Hepatocyte (in vitro differentiated cells): ENCODE results near the gene S100A7A. TPM values are rescaled to one million over a fixed set of nuclear protein-coding genes. Genes with fewer than 3 reads are reported as not detected.

Experiments
- DNase-seq: peaks from one replicate; pipeline ENCODE4 v3.0.0-alpha.2; 2016; ENCODE audit warnings: low spot score
- H2AFZ ChIP-seq: fragments of 200-600 bp; sonication (generic); 2 replicates; pipeline ENCODE4 v1.6.0; 2016; ENCODE audit warnings: antibody characterized with exemption, mild to moderate bottlenecking
- H3K27ac ChIP-seq: fragments of 200-600 bp; sonication (generic); 2 replicates; pipeline ENCODE4 v1.5.1; 2016; ENCODE audit warnings: mild to moderate bottlenecking
- H3K27me3 ChIP-seq: fragments of 200-600 bp; sonication (generic); 2 replicates; pipeline ENCODE4 v1.6.1; 2016
- H3K36me3 ChIP-seq: fragments of 200-600 bp; sonication (generic); replicated peaks from 2 replicates; pipeline ENCODE4 v1.5.1; 2016; ENCODE audit warnings: low read depth; ENCODE audit not compliant: insufficient read depth
- H3K4me1 ChIP-seq: fragments of 200-600 bp; sonication (generic); 2 replicates; pipeline ENCODE4 v1.5.1; 2016; ENCODE audit warnings: mild to moderate bottlenecking, moderate library complexity; ENCODE audit not compliant: insufficient read depth
- H3K4me2 ChIP-seq: fragments of 200-600 bp; sonication (generic); 2 replicates; pipeline ENCODE4 v1.6.0; 2016
- H3K4me3 ChIP-seq: fragments of 200-600 bp; sonication (generic); 2 replicates; pipeline ENCODE4 v1.5.1; 2016; ENCODE audit warnings: mild to moderate bottlenecking
- H3K79me2 ChIP-seq: fragments of 200-600 bp; sonication (generic); 2 replicates; pipeline ENCODE4 v1.6.0; 2017; ENCODE audit warnings: mild to moderate bottlenecking
- H3K9me2 ChIP-seq: fragments of 200-600 bp; sonication (generic); replicated peaks from 2 replicates; pipeline ENCODE4 v1.6.0; 2017; ENCODE audit warnings: mild to moderate bottlenecking; ENCODE audit not compliant: insufficient read depth
- H3K9me3 ChIP-seq: fragments of 200-600 bp; sonication (generic); 2 replicates; pipeline ENCODE4 v1.5.1; 2016; ENCODE audit warnings: low read depth, mild to moderate bottlenecking
- H4K20me1 ChIP-seq: fragments of 200-600 bp; sonication (generic); 2 replicates; pipeline ENCODE4 v1.6.0; 2016; ENCODE audit warnings: mild to moderate bottlenecking; ENCODE audit not compliant: insufficient read depth, poor library complexity, severe bottlenecking
- EZH2 ChIP-seq: fragments of 200-600 bp; sonication (generic); IDR thresholded peaks from 2 replicates; pipeline ENCODE4 v1.6.1; 2016; ENCODE audit warnings: antibody characterized with exemption, mild to moderate bottlenecking, borderline replicate concordance
- EZH2phosphoT487 ChIP-seq: fragments of 200-600 bp; sonication (generic); IDR thresholded peaks from one replicate; pipeline ENCODE4 v1.6.1; 2018; ENCODE audit warnings: antibody characterized with exemption, mild to moderate bottlenecking, low read depth, moderate library complexity; ENCODE audit not compliant: unreplicated experiment, severe bottlenecking
- WGBS: methylation state at CpG from one replicate; pipeline ENCODE4 v1.1.6; 2016; ENCODE audit warnings: low lambda C conversion rate; ENCODE audit errors: missing lambda C conversion rate; 5-methylcytosine and 5-hydroxymethylcytosine counted together
- polyA plus RNA-seq: library from polyadenylated mRNA; unstranded; fragments of >200 nt; fragmentation: Nextera tagmentation; extraction: Ambion mirVana; gene quantifications from 2 replicates; pipeline ENCODE4 v1.2.1, GENCODE V29; 2016
- small RNA-seq: library from RNA; depleted of rRNA; stranded (forward); fragments of <200 nt; gene quantifications from one replicate; pipeline ENCODE3, GENCODE V24; 2014
- total RNA-seq: library from RNA; depleted of rRNA; stranded (reverse); fragments of >200 nt; gene quantifications from 2 replicates; pipeline ENCODE4 v1.2.3, GENCODE V29; 2014
- TF ChIP-seq, protein P1 (sequence below): fragments of 200-600 bp; sonication (generic); IDR thresholded peaks from 2 replicates; pipeline ENCODE4 v1.5.1; 2016; ENCODE audit warnings: antibody characterized with exemption, mild to moderate bottlenecking; ENCODE audit not compliant: poor library complexity

The S100A7A gene
- total and polyA plus RNA-seq, 2 experiments from 2014 or later: not detected

DNA sequence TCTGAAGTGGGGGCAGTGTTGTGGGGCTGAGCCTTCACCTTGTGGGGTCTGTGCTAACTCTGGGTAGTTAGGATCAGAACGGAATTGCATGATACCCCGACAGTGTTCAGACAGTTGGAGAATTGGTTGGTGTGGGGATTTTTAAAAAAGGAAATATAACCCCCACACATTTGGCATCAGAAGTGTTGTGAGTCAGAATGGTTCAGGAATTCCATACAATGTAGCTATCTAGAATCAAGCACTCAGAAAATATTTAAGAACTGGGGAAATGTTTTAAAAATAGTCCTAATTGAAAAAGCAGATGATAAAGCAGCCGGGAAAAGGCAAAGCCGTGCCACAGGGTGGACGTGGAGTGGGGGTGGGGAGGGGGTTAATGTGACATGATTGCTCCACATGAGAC is 50.6 kb downstream of the S100A7A start:
- DNase-seq: no peak
- TF ChIP-seq, protein P1, sequence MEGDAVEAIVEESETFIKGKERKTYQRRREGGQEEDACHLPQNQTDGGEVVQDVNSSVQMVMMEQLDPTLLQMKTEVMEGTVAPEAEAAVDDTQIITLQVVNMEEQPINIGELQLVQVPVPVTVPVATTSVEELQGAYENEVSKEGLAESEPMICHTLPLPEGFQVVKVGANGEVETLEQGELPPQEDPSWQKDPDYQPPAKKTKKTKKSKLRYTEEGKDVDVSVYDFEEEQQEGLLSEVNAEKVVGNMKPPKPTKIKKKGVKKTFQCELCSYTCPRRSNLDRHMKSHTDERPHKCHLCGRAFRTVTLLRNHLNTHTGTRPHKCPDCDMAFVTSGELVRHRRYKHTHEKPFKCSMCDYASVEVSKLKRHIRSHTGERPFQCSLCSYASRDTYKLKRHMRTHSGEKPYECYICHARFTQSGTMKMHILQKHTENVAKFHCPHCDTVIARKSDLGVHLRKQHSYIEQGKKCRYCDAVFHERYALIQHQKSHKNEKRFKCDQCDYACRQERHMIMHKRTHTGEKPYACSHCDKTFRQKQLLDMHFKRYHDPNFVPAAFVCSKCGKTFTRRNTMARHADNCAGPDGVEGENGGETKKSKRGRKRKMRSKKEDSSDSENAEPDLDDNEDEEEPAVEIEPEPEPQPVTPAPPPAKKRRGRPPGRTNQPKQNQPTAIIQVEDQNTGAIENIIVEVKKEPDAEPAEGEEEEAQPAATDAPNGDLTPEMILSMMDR: no peak
- no peak for TF ChIP-seq EZH2
- TF ChIP-seq EZH2phosphoT487: no peak
- H3K27ac ChIP-seq: no peak overlapping the region
- no peaks in the 10 kb centered on the region for H3K79me2 ChIP-seq
- 81% methylated on average over 5 of the region's 5 CpGs for WGBS
- H3K27me3 ChIP-seq: no peaks in the 10 kb centered on the region
- no peaks in the 10 kb centered on the region for H3K36me3 ChIP-seq
- H3K9me2 ChIP-seq: no peaks in the 10 kb centered on the region
- no peak overlapping the region for H2AFZ ChIP-seq
- no peak overlapping the region for H3K4me2 ChIP-seq
- H4K20me1 ChIP-seq: no peaks in the 10 kb centered on the region
- no peak overlapping the region for H3K4me3 ChIP-seq
- no peaks in the 10 kb centered on the region for H3K4me1 ChIP-seq
- H3K9me3 ChIP-seq: no peaks in the 10 kb centered on the region

DNA sequence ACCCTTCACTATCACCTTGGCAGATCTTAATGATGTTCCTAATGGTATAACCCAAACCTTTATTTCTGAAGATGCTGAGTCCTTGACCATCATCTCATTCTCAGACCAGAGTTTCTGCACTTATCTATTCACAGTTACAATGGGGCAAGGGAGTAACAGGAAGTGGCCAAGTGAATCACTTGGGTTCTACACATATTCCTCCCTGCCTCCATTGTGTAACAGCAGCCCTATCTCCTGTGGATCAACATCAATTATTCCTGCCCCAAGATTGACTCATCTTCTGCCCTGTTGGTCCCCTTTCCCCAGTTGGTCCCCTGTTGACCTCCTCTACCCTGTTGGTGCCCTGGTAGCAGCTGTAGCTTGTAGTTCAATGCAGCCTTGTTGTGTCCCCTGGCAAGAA is 54.4 kb downstream of the S100A7A start:
- no peaks in the 10 kb centered on the region for H3K9me3 ChIP-seq
- no peaks in the 10 kb centered on the region for H3K36me3 ChIP-seq
- no peak for DNase-seq
- H4K20me1 ChIP-seq: no peaks in the 10 kb centered on the region
- H2AFZ ChIP-seq: no peak overlapping the region
- no peaks in the 10 kb centered on the region for H3K9me2 ChIP-seq
- H3K4me1 ChIP-seq: no peaks in the 10 kb centered on the region
- no peaks in the 10 kb centered on the region for H3K79me2 ChIP-seq
- no peak overlapping the region for H3K4me3 ChIP-seq
- no peak for TF ChIP-seq EZH2phosphoT487
- TF ChIP-seq, protein P1: no peak
- no peak for TF ChIP-seq EZH2
- no peaks in the 10 kb centered on the region for H3K27me3 ChIP-seq
- H3K27ac ChIP-seq: no peak overlapping the region
- no peak overlapping the region for H3K4me2 ChIP-seq

Small RNA genes lying within 50 kb of the gene (small RNA-seq; reads per million reads assigned to genes)
- gene S100A15A: not detected

Other genes with a start within 250 kb of the S100A7A start
- gene LELP1, start 213.1 kb upstream of the S100A7A start, total RNA-seq: not detected in 2 replicates
- not detected in 2 replicates for gene LELP1, start 213.1 kb upstream of the S100A7A start, polyA plus RNA-seq
- gene PRR9, start 198.9 kb upstream of the S100A7A start, total RNA-seq: not detected in 2 replicates
- 0.33 TPM in 1 of 2 replicates, not detected in the other for gene PRR9, start 198.9 kb upstream of the S100A7A start, polyA plus RNA-seq
- gene LORICRIN, start 156.8 kb upstream of the S100A7A start, total RNA-seq: not detected in 2 replicates
- gene LORICRIN, start 156.8 kb upstream of the S100A7A start, polyA plus RNA-seq: not detected in 2 replicates
- gene PGLYRP3, start 103.6 kb upstream of the S100A7A start, total RNA-seq: not detected in 2 replicates
- gene PGLYRP3, start 103.6 kb upstream of the S100A7A start, polyA plus RNA-seq: not detected in 2 replicates
- gene PGLYRP4, start 67.7 kb upstream of the S100A7A start, total RNA-seq: not detected in 2 replicates
- gene PGLYRP4, start 67.7 kb upstream of the S100A7A start, polyA plus RNA-seq: not detected in 2 replicates
- gene S100A9, start 58.7 kb upstream of the S100A7A start, total RNA-seq: 3.2 and 11.9 TPM in 2 replicates
- gene S100A9, start 58.7 kb upstream of the S100A7A start, polyA plus RNA-seq: 1.9 and 6.4 TPM in 2 replicates
- gene S100A12, start 40.9 kb upstream of the S100A7A start, total RNA-seq: not detected in 2 replicates
- 1.1 TPM in 1 of 2 replicates, not detected in the other for gene S100A12, start 40.9 kb upstream of the S100A7A start, polyA plus RNA-seq
- gene S100A8, start 25.4 kb upstream of the S100A7A start, total RNA-seq: 0.70 TPM in 1 of 2 replicates, not detected in the other
- 0.60 and 2.2 TPM in 2 replicates for gene S100A8, start 25.4 kb upstream of the S100A7A start, polyA plus RNA-seq
- gene S100A7, start 44.1 kb downstream of the S100A7A start, total RNA-seq: 0.60 TPM in 1 of 2 replicates, not detected in the other
- gene S100A7, start 44.1 kb downstream of the S100A7A start, polyA plus RNA-seq: 1.0 and 2.5 TPM in 2 replicates
- 140 and 173 TPM in 2 replicates for gene S100A6, start 119.5 kb downstream of the S100A7A start, total RNA-seq
- gene S100A6, start 119.5 kb downstream of the S100A7A start, polyA plus RNA-seq: 657 and 701 TPM in 2 replicates
- gene S100A5, start 124.4 kb downstream of the S100A7A start, total RNA-seq: not detected in 2 replicates
- gene S100A5, start 124.4 kb downstream of the S100A7A start, polyA plus RNA-seq: 0.54 and 1.0 TPM in 2 replicates
- gene S100A4, start 129.3 kb downstream of the S100A7A start, total RNA-seq: 64.1 and 101 TPM in 2 replicates
- gene S100A4, start 129.3 kb downstream of the S100A7A start, polyA plus RNA-seq: 116 and 187 TPM in 2 replicates
- 2.6 and 2.7 TPM in 2 replicates for gene S100A3, start 132.7 kb downstream of the S100A7A start, total RNA-seq
- gene S100A3, start 132.7 kb downstream of the S100A7A start, polyA plus RNA-seq: 1.9 and 6.1 TPM in 2 replicates
- gene S100A2, start 149.3 kb downstream of the S100A7A start, total RNA-seq: 1.7 and 4.2 TPM in 2 replicates
- 6.9 and 10.3 TPM in 2 replicates for gene S100A2, start 149.3 kb downstream of the S100A7A start, polyA plus RNA-seq
- gene S100A16, start 196.6 kb downstream of the S100A7A start, total RNA-seq: 103 and 129 TPM in 2 replicates
- 134 and 155 TPM in 2 replicates for gene S100A16, start 196.6 kb downstream of the S100A7A start, polyA plus RNA-seq
- 112 and 141 TPM in 2 replicates for gene S100A14, start 199.8 kb downstream of the S100A7A start, total RNA-seq
- gene S100A14, start 199.8 kb downstream of the S100A7A start, polyA plus RNA-seq: 62.8 and 94.9 TPM in 2 replicates
- gene S100A13, start 211.0 kb downstream of the S100A7A start, total RNA-seq: 82.0 and 115 TPM in 2 replicates
- gene S100A13, start 211.0 kb downstream of the S100A7A start, polyA plus RNA-seq: 248 and 282 TPM in 2 replicates
- gene S100A1, start 211.9 kb downstream of the S100A7A start, total RNA-seq: 2.7 and 15.0 TPM in 2 replicates
- 1.3 and 4.0 TPM in 2 replicates for gene S100A1, start 211.9 kb downstream of the S100A7A start, polyA plus RNA-seq
- 56.2 and 65.5 TPM in 2 replicates for gene CHTOP, start 217.5 kb downstream of the S100A7A start, total RNA-seq
- gene CHTOP, start 217.5 kb downstream of the S100A7A start, polyA plus RNA-seq: 40.6 and 50.7 TPM in 2 replicates
- 40.9 and 41.4 TPM in 2 replicates for gene SNAPIN, start 242.2 kb downstream of the S100A7A start, total RNA-seq
- gene SNAPIN, start 242.2 kb downstream of the S100A7A start, polyA plus RNA-seq: 63.2 and 68.4 TPM in 2 replicates